ENCODE measurements around the gene FLG2.

FLG2 gene

DNA sequence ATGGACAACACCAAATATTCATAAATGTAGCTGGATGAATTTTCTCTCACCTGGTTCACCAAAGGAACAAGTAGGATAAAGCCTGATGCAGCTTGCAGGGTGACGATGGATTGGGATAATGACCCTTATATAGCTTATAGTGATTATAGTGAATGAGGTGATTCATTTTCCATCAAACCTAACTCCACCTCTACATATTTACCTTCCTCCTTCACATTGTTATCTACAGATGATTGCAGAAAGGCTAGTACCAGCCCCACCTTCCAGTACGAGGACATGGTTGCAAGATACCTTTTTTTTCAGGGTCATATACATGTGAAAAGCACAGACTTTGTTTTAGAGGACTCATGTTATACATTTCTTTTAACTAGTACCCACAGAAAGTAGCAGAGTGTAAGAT lies at the start of gene FLG2:
Gene FLG2 (minus strand): TSS at position 101 of the 400 bp plus-strand sequence. CDS start 1,122 bp downstream, outside the sequence.
- DNase-seq (ENCODE audit: low read depth): no peak

DNA sequence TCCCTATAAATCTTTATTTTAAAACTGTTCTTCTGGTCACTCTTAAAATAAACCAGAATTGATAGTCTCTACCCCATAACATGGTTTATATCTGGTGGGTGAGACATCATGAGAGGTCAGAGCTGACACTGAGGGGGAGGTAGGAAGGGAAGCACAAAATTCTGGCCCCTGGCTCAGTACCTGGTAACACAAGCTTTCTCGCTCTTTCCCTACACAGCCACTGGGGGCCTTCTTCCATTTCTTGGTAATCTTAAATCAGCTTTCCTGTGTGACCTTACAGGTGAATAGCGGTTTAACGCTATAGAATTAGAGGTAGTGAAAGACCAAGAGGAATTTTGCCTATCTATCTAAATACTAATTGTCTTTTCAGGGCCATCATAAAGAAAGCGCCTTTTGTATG lies 48.9 kb upstream of the FLG2 start:
- no peak for DNase-seq (ENCODE audit: low read depth)

DNA sequence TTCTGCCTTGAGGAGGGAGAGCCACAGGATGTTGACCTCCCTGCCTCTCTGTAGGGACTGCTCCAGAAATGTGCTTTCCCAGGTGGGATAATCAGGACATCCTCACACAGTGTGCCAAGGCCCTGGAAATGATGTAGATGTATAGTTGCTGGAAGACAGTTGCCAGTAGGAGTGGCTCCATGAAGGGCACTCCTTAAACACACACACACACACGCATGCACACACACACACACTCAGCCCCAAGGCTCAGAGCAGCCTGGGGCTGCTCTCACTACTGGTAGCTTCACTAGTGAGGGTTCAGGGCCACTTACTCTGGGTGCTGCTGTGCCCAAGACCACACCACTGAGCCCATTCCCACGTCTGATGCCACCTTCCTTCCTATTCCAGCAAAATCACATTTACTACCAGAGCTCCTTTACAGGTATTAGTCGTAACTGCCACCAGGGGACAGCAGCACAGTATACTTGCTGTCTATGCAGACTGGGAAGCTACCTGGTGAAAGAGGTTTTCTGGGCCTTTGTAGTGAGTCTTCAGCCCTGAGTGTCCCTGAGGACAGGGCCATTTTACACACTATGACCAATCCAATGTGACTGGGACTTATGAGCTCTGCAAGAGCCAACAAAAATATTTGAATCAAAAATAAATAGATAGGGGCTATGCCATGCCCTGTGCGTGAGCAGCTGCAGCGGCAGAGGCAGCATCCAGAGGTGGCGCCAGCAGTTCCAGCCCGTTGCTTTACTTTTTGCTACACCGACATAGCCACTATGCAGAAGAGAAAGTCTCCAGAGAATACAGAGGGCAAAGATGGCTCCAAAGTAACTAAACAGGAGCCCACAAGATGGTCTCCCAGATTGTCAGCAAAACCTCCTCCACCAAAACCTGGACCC lies 39.2 kb upstream of the FLG2 start:
- no peak for DNase-seq (ENCODE audit: low read depth)

DNA sequence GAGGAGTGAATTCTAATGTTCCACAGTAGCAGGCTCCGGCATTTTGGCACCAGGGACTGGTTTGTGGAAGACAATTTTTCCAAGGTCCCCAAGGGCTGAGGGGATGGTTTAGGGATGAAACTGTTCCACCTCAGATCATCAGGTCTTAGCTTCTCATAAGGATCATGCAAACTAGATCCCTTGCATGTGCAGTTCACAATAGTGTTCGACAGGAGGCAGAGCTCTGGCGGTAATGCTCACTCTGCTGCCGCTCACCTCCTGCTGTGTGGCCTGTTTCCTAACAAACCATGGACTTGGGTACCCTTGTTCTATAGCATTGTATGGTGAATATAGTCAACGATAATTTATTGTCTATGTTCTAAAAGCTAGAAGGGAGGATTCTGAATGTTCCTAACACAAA lies 37.7 kb upstream of the FLG2 start:
- no peak for DNase-seq (ENCODE audit: low read depth)

DNA sequence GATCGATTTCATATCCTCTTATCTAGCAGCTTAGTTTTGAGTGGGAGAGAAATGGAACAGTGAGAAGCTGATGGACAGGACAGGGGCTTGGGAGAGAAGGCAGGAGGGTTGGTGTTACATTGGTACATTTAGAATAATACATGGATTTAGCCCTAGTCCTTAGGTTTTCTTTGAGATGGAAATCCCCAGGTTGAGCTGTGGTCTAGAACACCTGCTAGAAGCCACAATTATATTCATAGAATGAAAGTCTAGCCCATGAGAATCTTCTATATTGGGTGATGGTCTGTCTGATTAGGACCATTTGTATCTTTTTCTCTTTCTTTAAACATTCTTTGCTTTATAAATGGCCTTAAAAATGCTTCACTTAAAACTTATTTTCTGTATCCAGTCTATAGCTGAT lies 34.3 kb upstream of the FLG2 start:
- DNase-seq (ENCODE audit: low read depth): no peak

DNA sequence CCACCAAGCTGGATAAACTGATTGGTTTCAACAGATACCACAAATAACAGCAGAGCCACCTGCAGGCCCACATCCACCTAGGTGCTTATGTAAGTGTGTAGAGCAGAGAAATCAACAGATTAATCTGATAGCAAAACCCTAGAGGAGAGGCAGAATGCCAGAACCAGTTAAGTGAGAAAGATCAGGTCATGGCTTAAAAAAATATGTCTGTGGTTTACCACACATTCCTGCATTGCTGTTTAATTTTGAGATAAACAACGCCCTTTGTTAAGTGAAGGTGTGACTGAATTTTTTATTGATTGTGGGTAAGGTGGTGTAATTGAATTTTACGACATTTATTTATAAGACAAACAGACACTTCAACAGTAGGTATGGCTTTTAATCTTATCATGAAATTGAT lies 33.1 kb upstream of the FLG2 start:
- DNase-seq (ENCODE audit: low read depth): no peak

DNA sequence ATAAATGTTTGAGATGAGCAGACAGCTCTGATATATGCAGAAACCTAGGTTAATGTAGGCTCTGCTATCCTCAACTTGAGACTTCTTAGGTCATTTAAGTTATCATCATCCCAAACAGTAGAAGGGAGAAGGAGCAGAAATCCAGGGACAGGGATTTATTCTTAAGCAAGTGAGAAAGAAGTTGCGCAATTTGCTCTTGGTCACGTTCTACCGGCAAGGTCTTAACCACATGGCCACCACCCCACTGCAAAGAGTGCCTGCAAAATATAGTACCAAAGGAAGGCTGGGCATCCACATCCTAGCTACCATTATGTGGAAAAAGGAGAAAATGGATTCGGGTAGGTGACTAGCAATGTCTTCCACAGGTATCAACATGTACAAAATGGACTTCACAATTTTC lies 29.1 kb upstream of the FLG2 start:
- DNase-seq (ENCODE audit: low read depth): no peak

DNA sequence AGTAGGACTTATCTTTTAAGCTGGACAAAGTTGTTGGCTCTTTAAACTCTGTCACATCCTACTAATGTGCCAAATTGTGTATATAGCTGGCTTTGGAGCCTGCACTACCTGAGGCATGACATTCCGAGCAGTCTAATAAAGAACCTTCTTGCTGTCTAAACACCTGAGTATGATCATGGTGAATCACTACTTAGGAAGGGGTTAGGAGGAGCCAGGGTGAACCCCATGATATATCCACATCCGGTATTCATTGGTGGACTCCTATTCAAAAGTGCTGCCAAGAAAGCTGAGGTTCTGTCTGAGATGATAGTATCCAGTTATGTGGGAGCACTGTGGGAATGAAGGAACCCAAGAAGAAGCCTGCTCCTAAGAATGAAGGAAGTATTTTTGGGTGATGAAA lies 27.1 kb upstream of the FLG2 start:
- DNase-seq (ENCODE audit: low read depth): no peak

DNA sequence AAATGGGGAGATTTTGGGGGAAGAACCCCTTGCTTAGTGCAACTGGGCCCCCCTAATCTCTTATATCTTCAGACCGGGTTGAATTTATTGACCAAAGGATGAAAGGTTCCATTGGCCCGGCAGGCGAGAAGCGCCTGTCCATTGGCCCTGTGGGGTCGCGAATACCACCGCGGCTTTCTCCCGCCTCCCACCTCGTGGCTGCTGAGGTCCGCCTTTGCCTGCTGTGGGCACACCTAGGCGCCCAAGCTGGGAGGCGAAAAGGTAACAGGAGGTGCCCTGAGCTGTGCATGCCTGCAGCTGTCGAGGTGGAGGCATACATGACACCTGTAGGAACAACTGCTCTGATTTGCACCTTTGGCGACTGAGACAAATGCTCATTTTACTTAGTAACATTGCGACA lies 21.1 kb upstream of the FLG2 start:
- no peak for DNase-seq (ENCODE audit: low read depth)

DNA sequence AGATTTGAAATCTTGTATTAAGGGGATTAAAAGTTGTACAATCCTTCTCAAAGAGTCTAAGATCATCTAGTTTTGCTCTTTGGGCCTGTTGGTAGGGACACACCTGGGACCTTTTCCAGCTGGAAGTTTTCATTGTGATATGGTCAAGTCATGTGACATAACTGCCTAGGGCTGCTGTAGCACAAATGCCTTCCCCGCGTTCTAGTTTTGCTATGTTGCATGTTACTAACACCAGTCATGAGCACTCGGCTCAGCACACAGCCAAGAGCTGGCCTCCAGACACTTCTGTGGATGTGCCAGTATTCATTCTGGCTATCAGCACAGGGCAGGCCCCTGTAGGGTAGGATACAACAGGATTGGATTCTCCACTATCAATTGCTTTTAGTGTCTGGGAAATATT lies 14.6 kb upstream of the FLG2 start:
- no peak for DNase-seq (ENCODE audit: low read depth)

DNA sequence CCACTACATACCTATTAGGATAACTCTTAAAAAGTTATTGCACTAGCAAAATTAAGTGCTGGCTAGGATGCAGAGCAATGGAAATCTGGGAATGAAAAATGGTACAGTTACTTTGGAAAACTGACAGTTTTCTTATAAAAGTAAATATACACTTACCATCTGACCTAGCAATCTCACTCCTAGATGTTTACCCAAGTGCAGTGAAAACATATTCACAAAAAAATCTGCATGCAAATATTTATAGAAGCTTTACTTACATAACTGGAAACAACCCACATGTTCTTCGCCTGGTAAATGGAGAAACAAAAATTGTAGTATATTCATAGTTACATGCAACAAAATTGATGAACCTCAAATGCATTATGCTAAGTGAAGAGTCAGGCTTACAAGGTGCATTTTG lies 12.9 kb upstream of the FLG2 start:
- DNase-seq (ENCODE audit: low read depth): no peak

DNA sequence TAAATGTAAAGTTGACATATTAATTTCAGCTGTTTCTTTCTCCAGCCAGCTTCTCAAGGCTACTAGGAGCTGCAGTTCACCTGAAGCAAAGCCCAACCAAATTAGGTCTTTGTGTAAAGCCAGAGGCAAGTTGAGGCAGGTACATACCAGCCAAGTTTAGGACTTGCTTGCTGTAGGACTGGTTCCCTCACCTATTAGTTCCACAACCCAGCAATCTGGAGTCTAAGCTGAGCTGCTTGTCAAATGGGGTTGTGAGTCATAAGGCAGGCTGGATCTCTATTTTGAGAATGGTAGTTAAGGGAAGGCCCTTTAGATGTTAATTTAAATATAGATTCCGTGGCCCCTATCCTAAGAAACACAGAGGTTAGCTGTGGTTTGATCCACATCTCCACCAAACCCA lies 7.6 kb upstream of the FLG2 start:
- no peak for DNase-seq (ENCODE audit: low read depth)

DNA sequence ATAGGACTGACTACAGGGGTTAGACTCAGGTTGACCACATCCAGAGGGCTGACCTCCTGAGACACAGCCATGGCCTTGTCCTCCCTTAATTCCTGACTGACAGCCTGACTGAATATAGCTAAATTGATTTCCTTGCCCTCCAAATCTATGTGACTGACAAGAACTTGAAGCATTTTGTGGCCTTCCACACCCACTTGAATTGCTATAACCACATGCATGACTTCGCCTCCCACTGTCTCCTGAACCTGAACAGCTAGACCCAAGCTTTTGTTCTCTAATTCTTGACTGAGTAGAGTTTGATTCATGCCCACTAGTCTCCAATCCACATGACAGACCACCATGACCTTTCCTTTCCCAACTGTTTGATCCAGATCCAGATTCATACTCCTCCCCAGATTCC lies 3.1 kb downstream of the FLG2 start:
- DNase-seq (ENCODE audit: low read depth): no peak

DNA sequence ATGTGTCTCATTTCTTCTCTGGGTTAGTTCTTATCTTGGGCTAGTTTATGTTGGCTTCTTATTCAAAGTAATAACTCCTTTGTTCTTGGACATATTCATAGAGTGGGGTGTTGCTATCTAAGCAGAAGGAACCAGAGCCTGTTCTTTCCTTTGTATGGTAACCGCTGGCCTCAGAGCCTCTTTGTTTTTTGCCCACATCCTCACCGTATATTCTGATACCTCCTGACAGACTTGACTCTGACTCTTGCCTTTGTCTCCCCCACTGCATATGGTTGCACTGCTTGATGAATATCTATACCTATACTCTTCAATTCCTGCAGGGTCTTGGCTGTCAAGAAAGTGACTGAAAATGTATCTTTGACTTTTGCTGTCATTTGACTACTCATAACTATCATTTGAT lies 10.2 kb downstream of the FLG2 start:
- DNase-seq (ENCODE audit: low read depth): no peak

DNA sequence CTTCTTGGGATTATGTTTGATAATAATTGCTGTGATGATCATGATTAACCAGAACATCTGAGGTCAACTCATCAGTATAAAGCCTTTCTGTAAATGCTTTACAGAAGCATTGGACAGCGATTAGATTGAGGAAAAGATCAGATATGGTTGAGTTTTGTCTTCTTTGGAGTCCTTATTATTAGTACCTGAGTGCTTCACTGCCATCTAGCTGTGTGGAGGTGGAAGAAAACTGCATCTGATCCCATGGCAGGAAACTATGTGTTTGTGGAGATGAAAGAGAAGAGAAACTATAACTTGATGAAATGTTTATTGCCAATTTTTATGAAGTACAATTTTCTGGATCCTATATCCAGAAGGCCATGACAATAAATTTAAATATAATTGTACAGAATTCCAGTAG lies 11.4 kb downstream of the FLG2 start:
- DNase-seq (ENCODE audit: low read depth): no peak

DNA sequence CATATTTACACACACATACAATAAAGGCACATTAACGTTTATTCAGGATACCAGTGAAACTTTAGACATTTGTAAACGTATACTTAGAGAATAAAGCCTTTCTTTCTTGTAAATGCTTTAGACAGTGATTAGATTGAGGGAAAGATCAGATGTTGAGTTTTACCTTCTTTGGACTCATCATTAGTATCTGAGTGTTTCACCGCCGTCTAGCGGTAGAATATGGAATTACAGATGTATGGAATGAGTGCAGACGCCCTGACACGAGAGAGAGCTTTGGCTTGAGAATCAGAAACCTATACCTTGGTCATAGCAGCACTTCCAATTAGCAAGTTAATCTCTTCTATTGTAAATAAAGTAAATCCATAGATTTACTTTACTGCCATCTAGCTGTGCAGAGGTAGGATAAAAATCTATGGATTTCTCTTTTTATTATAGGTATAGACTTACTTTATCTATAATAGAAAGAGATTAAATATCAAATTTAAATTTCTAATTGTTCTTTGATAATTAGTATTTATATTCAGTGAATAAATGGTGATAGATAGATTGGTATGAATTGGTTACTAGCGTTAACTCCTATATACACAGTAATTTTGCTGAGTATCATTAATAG lies 12.6 kb downstream of the FLG2 start:
- DNase-seq (ENCODE audit: low read depth): peak; percentile 40

DNA sequence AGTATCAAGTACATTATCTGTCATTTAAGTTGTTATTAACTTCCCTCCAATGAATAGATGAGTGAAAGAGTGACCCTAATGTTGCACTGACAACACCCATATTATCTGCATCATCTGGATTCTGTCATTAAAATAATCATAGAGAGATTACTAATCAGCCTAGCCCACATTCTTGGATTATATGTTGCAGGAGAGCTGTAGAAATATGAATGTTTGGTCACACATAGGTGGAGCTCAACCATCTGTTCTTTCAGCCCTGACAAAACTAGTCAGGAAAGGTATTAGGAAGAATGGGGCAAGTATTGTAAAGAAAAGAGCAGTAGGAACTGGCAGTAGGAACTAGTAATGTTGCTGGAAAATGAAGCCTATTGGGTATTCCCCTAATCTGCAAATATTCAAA lies 15.4 kb downstream of the FLG2 start:
- DNase-seq (ENCODE audit: low read depth): no peak

DNA sequence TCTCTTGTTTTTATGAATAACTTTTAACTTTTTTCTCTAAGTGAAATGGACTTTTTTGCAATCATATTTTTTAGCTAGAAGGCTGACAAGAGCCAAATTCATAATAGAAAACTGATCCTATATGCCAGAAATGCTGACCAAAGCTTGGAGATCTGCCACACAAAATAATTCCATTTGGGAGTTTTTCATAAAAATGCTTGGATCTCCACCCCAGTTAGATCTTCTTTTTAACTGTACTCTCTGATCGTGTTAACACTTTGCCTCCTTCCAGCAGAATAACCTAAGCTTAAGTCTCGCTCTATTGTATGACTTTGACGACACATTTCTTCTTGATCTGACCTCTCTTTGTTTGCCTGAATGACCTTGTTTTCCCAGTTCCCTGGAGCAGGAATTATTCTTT lies 16.8 kb downstream of the FLG2 start:
- DNase-seq (ENCODE audit: low read depth): no peak

DNA sequence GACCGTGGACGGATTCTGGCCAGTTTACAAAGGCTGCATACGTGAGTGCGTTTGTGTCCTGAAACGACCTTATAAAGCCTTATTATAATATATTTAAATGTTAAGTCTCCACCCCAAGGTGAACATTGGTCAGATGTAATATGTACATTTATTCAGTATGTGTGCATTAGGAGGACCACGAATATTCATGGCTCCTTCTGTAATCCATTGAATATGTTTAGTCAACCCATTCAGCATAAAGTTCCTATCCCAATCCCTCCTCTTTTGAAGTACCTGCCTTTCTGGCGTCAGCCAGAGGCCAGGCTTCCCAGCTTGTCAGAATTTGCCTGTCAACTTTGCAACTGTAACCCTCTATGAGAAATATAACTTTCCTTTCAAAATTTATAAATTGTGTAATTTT lies 24.4 kb downstream of the FLG2 start:
- DNase-seq (ENCODE audit: low read depth): no peak

DNA sequence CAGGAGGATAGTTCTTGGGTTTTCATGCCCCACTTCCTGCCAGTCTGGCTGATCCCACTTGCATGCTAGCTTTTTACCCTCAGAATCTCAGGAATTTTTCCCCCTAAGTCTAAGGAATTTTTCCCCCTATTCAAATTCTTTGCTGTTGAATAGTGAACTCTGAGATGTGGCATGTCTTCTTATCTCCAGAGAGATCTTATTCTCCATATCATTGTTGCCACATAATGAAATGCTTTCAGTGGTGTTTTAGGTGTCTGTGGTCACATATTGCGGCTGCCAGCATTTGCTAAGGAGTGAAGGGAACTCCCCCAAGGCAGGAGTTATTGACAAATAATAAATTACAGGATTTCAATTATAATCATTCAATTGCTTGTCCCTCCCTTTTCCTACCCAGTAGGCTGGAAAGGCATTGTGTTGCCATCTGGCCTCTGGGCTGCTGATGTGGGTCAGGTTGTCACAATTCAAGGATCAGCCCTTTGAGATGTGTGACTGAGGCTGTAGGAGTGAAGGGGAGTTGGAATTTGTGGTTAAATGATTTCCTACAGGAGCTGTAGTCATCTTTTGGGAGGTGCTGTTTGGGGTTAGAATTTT lies 30.9 kb downstream of the FLG2 start:
- peak; percentile 21 for DNase-seq (ENCODE audit: low read depth)

DNA sequence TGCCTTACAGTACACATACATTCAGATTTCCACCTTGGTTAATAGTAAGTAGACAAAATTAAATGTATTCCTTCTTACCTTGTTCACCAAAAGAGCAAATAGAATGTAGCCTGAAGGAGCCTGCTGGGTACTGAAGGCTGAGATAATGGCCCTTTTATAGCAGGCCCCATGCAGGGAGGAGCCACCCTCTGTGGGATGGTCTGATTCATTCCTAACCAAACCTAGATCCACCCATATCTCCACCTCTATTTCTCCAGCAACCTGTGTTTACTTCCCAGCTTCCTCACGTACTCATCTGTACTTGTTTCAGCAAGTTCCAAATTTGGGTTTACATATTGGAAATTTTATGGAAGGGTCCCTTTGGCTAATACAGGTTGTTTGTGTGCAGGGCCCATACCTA lies 34.7 kb downstream of the FLG2 start, which contains the start of gene FLG:
Gene FLG (minus strand): TSS at position 129 of the 400 bp plus-strand sequence. CDS start 9,783 bp downstream, outside the sequence.
- DNase-seq (ENCODE audit: low read depth): no peak

DNA sequence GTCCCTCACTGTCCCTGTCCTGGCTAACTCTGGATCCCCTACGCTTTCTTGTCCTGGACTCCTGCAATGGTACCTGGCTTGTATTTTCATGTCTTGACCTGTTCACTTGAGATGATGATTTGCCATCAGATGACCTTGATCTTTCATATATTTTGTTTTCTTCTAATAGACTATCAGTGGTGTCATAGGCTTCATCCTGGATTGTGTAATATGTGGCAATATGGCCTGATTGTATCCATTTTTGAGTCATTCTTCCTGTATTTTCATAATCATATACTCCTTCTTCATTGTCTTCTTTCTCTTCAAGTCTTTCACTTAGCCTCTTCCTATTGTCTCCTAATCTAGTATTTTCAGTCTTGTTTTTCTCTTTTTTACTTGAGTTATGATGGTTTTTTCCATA lies 45.8 kb downstream of the FLG2 start:
- DNase-seq (ENCODE audit: low read depth): no peak

DNA sequence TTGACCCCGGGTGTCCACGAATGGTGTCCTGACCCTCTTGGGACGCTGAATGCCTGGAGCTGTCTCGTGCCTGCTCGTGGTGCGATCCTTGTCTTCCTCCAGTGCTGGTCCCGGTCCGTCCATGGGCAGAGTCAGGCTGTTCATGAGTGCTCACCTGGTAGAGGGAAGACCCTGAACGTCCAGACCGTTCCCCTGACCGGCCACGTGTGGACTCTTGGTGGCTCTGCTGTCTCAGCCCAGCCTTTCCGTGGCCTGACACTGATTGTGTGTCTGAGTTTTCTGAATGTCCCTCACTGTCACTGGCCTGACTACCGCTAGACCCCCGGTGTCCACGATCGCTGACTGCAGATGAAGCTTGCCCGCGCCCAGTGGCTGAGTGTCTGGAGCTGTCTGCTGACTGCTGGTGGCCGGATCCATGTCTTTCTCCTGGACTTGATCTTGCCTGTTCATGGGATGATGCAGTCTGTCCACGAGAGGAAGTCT lies 46.4 kb downstream of the FLG2 start:
- DNase-seq (ENCODE audit: low read depth): no peak

Data from amniotic epithelial cell (primary cell).